Measurements from ENCODE around the gene SYN1.
"Not testable (repeated sequence)": the region's sequence is repeated elsewhere in the genome, so short reads cannot be mapped to it uniquely, and the experiment has no call there.

Gene SYN1

GRCh38 chrX:47619486-47620302 lies at the start of gene SYN1:
SYN1 (minus strand) TSS chrX:47619857; CDS start chrX:47619728, 129 bp downstream.
- peak; percentile 96 for DNase-seq (ENCODE audit: low spot score)

DNA sequence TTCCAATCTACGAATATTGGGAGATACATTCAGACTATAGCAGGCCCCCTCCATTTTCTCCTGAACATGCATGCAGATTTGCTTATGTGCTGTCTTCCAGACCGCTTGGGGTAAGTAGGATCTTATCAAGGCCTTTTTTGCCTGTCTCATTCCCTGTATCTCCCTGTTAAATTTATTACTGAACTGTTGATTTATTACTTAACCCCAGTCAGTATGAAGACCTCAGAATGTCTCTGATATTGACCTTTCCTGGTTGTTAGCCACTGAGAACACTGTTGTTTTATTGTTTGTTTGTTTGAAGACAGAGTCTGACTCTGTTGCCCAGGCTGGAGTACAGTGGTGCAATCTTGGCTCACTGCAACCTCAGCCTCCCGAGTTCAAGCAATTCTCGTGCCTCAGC lies 46.1 kb upstream of the SYN1 start:
- not testable (repeated sequence) for DNase-seq (ENCODE audit: low spot score)

DNA sequence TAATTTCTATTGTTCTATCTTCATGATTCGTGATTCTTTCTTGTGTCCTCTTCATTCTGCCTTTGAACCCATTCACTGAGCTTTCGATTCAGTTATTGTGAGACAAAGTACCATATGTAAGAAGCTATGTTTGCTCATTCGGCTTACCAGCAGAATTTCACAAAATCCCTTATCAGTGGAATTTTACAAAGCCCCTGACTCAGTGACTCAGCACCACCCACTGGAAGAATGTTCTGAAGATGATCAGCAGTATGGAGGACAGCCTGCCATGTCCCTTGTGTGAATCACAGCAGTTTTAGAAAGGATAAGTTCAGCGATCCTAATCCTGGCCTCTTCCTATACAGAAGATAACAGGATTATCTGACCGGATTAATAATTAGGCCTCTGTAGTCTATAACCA lies 45.1 kb upstream of the SYN1 start:
- no peak for DNase-seq (ENCODE audit: low spot score)

DNA sequence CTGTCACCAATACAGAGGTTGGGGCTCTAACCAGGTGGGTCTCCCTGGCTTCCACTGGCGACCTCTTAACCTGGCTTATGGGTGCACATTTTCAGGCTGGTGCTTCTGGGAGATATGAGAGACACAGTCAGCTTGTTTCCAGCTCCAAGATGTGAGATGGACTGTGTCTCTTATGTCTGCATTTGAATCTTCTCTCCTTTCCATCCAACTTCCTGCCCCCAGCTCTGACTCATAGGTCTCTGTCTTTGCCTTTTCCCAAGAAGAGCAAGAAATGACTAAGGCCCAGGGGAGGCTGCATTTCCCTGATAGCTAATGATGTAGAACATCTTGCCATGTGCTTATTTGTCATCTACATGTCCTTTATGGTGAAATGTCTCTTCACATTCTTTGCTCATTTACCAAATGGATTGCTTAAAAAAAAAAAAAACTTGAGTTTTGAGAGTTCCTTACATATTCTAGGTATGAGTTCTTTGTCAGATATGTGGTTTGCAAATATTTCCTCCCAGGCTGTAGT lies 42.5 kb upstream of the SYN1 start:
- DNase-seq (ENCODE audit: low spot score), result no peak

DNA sequence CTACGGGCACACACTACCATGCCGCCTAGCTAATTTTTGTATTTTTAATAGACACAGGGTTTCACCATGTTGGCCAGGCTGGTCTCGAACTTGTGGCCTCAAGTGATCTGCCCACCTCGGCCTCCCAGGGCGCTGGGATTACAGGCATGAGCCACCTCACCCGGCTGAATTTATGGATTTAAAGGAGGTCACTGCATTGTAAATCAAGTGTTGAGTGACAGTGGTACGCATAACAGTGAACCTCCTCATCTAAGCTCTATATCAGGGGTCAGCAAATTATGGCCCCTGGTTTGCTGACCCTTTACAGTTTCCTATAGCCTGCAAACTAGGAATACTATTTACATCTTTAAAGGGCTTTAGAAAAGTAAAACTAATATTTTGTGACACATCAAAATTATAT lies 41.9 kb upstream of the SYN1 start:
- DNase-seq (ENCODE audit: low spot score), result no peak

GRCh38 chrX:47659421-47659726 lies 39.7 kb upstream of the SYN1 start:
- no peak for DNase-seq (ENCODE audit: low spot score)

- DNase-seq (ENCODE audit: low spot score), result peak; percentile 86
Measured at GRCh38 chrX:47658684-47659420, 39.2 kb upstream of the SYN1 start, which contains the start of gene UXT. UXT (minus strand) TSS chrX:47659180; CDS start chrX:47658927, 253 bp downstream.

GRCh38 chrX:47658301-47658683 lies 38.6 kb upstream of the SYN1 start:
- DNase-seq (ENCODE audit: low spot score), result no peak

- no peak for DNase-seq (ENCODE audit: low spot score)
Measured at GRCh38 chrX:47651043-47651905, 31.6 kb upstream of the SYN1 start.

DNA sequence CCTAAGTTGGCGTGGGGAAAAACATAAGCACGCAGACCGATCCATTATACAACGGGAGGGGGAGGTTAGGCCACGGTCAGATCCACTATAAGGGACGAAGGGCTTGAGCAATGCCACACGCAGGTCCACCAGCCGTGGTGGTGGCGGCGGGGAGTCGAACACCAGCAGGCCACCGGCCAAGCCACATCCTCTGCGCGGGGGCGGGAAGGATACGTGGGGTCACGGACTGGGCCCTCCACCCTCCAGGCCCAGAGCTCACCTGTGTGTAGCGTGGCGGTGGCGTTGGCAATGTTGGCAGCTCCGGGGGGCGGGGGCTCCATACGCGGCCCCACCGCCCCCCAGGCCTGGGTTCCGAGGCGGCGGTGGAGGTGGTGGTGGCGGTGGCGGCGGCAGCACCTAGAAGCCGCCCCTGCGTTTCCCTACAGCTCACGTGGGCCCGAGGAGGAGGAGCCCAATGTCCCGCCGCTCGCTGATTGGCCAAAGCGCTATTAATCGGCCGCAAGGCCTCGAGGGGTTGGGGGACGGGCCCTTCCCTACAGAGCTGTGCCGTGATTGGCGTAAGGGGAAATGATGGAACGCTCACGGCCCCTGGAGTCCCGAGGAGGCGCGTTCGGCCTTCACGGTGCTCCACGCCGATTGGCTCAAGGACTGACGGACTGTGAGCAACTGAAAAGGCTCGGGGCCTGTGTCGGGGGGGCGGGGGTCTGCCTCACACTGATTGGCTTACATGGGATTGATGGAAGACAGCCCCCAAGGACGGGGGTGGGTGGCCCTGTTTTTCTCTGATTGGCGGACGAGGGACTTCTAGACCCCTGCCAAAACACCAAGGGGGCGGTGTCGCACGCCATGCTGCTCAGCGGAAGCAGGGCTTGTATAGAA lies 30.7 kb upstream of the SYN1 start, which contains the start of gene ELK1:
ELK1 (minus strand) TSS at position 400 of the 879 bp plus-strand sequence. CDS start 9,122 bp downstream, outside the sequence.
- DNase-seq (ENCODE audit: low spot score), result peak; percentile 89

DNA sequence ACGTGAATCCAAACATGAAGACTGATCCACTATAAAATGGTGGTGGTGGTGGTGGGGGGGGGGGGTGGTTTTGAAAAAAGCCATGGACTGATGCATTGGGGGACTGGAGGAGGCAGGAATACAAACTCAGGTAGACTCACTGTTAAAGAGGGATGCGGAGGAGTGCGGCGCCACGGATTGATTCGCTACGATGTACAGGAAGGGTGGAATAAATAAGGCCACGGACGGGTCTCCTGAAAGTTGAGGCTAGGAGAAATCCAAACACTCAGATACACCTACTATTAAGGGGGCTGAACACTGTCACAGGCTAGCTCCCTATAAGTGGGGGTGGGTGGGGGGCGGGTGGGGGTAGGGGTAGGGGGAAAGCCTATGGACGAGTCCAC lies 30.1 kb upstream of the SYN1 start:
- no peak for DNase-seq (ENCODE audit: low spot score)

DNA sequence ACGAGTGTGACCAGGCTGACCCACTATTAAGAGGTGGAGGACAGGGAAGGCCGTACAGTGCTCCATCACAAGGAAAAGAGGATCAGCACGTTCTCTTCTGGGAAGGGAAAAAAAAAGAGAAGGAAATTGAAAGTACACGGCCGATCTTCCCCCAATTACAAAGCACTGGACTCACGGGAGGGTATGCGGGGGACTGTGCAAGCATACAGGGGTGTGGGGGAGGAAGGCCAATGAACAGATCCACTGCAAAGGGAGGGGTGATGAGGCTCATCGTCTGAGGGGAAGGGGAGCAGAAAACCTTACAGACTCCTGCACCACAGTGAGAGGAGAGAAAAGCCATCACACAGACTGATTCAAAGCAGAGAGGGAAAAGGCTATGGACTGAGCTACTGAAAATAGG lies 29.6 kb upstream of the SYN1 start:
- DNase-seq (ENCODE audit: low spot score), result no peak

GRCh38 chrX:47648376-47648775 lies 28.7 kb upstream of the SYN1 start:
- no peak for DNase-seq (ENCODE audit: low spot score)

DNA sequence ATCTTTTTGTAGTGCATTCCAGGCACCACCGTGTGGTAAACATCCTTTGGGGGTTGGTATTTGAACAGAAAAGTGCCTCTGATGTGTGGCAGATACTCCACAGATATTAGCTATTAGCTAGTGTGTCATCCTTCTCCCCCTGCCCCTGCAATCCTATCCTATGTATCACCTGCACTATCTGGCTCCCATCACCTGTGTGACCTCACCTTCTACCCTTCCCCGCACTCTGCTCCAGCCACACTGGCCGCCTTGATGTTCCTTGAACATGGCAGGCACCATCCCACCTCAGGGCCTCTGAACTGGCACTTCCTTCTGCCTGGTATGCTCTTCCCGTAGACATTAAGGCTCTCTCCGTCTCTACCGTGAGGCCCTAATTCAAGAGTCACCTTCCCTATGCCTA lies 27.0 kb upstream of the SYN1 start:
- DNase-seq (ENCODE audit: low spot score), result no peak

DNA sequence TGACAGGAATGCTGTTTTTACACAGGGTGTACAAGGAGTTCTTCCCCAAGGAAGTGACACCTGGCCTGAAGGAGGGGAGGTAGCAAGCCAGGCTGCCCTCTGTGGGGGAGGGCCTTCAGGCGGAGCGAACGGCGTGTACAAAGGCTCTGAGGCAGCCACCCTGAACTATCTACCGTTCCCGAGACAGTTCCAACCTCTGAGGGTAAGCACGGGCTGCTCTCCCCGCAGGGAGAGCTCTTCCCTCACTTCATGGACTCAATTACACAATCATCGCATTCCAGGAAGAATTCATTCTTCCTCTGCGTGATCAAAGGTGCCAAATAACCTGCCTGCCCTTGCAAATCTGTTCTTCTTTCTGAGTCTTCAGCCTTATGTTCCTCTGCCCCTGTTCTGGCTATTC lies 25.9 kb upstream of the SYN1 start:
- no peak for DNase-seq (ENCODE audit: low spot score)

DNA sequence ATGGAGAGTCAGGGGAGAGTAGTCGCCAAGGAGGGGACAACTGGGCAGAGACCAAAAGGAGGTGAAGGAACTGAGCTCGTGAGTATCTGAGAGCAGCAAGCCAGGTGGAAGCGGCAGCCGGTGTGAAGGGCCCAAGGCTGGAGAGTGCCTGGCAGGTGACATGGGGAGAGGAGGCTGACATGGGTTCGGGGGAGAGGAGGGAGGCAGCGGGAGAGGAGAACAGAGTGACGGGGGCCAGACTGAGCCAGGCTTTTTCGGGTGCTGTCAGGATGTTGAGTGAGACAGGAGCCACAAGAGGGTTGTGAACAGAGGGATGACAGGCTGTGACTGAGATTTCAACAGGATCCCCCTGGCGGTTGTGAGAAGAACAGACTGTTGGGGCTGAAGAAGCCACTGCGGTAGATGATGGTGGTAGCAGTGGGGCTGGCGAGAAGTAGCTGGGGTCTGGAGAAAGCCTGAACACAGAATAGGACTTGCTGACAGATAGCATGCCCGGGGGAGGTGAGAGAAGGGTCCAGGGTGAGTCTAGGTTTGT lies 25.0 kb upstream of the SYN1 start:
- no peak for DNase-seq (ENCODE audit: low spot score)

GRCh38 chrX:47643926-47644325 lies 24.3 kb upstream of the SYN1 start:
- no peak for DNase-seq (ENCODE audit: low spot score)

GRCh38 chrX:47638816-47639215 lies 19.2 kb upstream of the SYN1 start:
- no peak for DNase-seq (ENCODE audit: low spot score)

GRCh38 chrX:47637546-47638195 lies 18.0 kb upstream of the SYN1 start:
- no peak for DNase-seq (ENCODE audit: low spot score)

DNA sequence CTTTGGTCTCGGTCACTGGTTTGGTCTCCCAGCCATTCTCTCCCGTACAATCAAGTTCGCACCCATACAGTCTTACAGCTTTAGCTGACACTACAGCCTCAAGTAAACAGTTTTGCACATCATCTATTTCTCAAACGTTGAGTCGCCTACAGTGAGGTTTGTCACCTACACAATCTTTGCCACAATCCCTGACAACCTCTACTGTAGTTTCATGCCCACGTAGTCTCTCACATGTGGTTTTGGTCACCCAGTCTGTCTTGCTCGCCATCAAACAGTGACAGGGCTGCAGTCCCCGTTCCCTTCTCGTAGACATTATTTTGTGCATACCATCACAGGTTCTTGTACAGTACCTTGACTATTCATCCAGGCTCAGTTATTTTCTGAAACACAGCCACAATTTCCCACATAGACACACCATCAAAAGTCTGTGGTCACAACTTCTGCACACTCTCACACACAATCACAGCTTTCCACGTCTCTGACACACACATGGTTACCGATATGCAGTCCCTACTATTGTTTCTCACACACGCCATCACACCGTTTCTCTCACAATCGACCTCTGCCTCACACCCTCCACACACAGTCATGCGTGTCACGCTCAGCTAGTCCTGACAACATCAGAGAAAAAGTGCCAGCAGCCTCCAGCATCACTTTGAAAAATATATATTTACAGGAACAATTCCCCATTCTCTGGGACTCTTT lies 15.4 kb upstream of the SYN1 start:
- DNase-seq (ENCODE audit: low spot score), result no peak

Measured in D341Med (cell line).